GM18873 (cell line): ENCODE measurements around the gene TRAP1.

Experiments
- ATAC-seq: cut with Tn5 transposase; IDR thresholded peaks from one replicate; pipeline ENCODE4 v1.9.1; 2021; ENCODE audit warnings: mild to moderate bottlenecking, moderate library complexity, moderate number of reproducible peaks; ENCODE audit not compliant: unreplicated experiment, low FRiP score

The TRAP1 gene

DNA sequence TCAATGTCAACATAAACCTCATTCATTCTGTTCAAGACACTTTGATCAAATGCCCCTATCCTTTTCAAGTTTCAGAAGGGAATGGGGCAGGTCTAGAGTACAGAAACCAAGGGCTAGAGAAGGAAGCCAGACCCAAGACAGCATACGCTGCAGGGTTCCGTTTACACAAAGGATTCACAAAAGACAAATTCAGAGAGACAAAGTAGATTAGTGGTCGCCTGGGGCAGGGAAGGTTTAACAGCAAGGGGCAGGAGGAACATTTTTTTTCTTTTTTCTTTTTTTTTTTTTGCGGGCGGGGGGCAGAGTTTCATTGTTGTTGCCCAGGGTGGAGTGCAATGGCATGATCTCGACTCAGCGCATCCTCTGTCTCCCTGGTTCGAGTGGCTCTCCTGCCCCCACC, 19.9 kb upstream of the TRAP1 start:
- ATAC-seq = no peak

- ATAC-seq = no peak
These were observed 18.8 kb upstream of the TRAP1 start for GRCh38 chr16:3736116-3736515.

GRCh38 chr16:3735541-3735940, 18.2 kb upstream of the TRAP1 start:
- ATAC-seq = no peak

- ATAC-seq = no peak
These were observed 17.5 kb upstream of the TRAP1 start for GRCh38 chr16:3734758-3735221.

GRCh38 chr16:3734084-3734757, 16.9 kb upstream of the TRAP1 start:
- no peak for ATAC-seq

DNA sequence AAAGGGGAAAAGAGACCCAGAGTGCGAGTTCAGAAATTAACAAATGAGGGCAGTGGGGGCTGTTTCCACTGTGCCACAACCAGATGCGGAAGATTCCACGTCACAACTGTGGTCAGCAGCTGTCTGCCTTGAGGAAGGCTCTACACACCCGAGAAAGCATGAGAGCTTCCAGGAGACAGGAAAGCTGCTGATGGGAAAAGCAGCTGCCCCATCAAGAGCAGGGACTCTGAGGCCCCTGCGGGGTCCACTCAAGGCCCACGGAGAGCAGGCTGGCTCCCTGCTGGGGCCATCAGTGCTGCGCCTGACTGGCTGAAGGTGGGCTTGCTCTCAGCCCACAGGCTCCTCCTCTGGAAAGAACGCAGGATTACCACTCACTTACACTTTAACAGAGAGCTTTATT, 14.8 kb upstream of the TRAP1 start:
- ATAC-seq = no peak

DNA sequence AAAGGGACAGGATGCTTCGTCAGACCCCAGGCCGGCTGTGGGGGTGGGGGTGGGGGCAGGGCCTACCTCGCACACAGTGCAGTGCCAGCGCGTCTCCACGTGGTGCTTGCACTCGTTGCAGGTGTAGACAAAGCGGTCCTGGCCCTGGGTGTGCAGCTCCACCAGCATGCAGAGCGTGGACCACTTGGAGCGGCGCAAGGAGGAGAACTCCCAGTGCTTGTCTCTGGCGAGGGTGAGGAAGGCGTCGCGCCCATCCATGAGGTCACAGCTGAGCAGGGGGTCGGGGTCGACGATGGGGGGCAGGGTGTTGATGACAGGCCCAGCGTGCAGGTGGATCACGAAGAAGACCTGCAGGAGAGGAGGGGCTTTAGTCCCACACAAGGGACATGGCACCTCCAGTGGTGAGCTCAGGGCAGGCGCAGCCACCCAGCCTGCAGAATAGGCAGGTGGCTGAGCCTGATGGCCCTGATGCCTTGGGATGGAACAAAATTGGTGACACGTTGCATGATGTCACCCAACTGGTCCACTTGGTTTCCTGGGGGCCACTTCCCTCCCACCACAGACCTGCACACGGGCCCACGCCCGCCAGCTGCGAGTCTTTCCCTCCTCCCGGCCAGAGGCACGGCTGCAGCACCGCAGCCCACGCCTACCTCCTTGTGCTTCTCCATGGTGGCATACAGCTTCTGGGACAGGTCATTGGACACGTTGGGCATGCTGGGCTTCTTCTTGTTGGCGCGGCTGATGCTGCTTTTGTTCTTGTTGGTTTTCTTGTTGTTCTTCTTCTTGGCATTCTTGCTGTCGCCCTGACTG, 14.0 kb upstream of the TRAP1 start:
- no peak for ATAC-seq

- no peak for ATAC-seq
These were observed 13.1 kb upstream of the TRAP1 start for GRCh38 chr16:3730161-3731125.

DNA sequence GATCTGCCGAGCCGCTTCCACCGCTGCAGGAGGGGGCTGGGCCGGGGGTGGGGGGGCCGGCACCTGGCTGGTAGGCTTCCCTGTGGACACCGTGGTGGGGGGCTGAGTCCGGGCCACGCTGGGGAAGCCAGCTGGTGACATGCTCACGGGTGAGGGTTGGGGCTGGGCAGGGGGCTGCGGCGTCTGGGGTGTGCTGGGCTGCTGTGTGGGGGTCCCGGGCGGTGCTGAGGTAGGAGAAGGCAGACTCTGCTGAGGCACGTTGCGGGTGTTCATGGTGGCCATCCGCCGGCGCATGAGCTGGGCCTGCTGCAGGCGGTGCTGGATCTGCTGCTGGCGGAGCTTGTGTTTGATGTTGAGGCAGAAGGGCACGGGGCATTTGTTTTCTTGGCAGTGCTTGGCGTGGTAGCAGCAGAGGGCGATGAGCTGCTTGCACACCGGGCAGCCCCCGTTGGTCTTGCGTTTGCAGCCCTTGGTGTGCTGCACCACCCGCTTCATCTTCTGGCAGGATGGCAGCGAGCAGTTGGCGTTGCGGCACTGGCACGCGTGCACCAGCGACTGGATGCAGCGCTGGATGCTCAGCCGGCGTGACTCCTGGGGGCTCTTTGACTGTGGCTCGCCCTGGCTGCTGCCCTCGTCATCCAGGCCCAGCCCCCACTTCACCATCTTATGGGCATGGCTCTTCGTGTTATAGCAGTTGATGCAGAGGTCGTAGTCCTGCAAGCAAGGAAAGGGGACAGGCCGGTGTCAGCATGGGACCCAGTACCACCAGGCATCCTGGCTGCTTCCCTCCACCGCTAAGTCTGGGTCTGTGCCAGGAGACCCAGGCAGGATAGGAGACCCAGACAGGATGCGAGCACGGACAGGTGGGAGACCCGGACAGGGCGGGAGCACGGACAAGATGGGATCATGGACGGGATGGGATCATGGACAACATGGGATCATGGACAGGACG, 12.1 kb upstream of the TRAP1 start:
- ATAC-seq = no peak

- no peak for ATAC-seq
These were observed 11.3 kb upstream of the TRAP1 start for GRCh38 chr16:3728424-3729160.

GRCh38 chr16:3727806-3728381, 10.6 kb upstream of the TRAP1 start:
- ATAC-seq = no peak

DNA sequence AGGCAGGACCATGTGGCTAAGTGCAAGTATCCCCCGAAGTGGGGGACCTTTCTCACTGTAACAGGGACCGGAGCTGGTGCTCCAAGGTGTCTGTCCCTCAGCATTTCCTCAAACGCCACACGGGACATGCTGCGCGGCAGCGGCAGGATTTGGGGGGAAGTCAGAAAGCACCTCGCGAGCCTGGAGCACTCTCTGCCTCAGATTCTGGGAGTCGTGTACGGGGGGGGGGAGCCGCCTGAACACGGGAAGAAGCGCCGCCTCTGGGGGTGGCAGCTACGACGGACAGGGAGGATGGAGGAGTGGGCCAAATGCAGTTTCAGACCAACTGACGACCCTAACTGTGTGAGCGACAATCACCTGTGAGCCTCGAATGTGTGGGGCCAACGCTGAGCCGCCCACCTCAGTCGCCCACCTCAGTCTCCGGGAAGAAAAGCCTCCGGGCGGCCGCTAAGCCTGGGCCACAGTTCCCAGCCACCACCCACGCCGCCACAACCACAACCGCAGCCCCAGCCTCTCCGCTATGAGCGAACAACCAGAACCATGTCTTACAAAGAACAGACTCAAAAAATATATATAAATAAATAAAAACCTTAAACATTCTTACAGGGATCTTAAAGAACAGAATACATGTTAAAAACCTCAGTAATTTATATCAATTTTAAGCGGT, 8.8 kb upstream of the TRAP1 start:
- no peak for ATAC-seq

- ATAC-seq = no peak
These were observed 8.0 kb upstream of the TRAP1 start for GRCh38 chr16:3725276-3725675.

DNA sequence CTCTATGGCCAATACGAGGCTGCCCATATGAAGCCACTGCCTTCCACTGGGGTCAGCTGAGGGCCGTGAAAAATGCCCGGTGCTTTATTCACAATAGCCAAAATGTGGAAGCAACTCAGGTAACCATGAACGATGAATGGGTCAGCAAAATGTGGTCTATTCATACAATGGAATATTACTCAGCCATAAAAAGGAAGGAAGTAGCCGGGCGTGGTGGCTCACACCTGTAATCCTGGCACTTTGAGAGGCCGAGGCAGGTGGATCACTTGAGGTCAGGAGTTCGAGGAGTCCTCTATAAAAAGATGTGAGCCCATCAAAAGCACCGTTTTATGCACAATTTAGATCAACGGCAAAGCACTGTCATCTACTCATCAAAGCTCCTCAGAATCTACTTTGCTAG, 5.2 kb upstream of the TRAP1 start:
- ATAC-seq = no peak

- ATAC-seq = no peak
These were observed 3.1 kb upstream of the TRAP1 start for GRCh38 chr16:3720418-3720817.

GRCh38 chr16:3718628-3719027, 1.3 kb upstream of the TRAP1 start:
- no peak for ATAC-seq

- no peak for ATAC-seq
These were observed 681 bp upstream of the TRAP1 start for GRCh38 chr16:3718019-3718391.

DNA sequence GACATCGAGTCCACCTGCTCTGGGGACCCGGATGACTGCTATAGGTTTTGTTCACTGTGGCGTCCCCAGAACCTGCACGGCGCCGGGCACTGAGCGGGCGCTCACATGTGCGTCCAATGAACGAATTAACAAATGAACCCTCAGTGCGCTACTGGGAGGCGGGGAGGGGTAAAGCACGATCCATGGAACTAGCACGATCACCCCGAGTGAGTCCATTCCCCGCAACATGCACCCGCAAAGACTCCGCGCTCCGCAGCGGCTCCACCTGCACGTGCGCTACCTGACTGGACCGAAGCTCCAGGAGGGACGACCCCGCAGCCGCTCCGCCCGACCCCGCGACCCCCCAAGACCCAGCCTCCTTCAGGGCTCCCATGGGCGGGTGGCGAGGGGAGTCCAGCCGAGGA, 491 bp downstream of the TRAP1 start:
- ATAC-seq = peak; percentile 7
